NB4 (cell line): ENCODE measurements around the gene MICAL3.

Experiments used
- DNase-seq: peaks from one replicate; pipeline ENCODE4 v3.0.0; 2010; ENCODE audit warnings: low read depth
- H3K4me3 ChIP-seq: one replicate; pipeline ENCODE4 v1.5.1; 2011; ENCODE audit warnings: mild to moderate bottlenecking, low read depth, low read length, moderate library complexity
- MAX ChIP-seq: IDR thresholded peaks from 2 replicates; pipeline ENCODE4 v1.6.1; 2011; ENCODE audit warnings: low read depth, low read length
- MYC ChIP-seq: IDR thresholded peaks from 2 replicates; pipeline ENCODE4 v1.6.1; 2011; ENCODE audit warnings: low read depth, low read length
- POLR2A ChIP-seq: IDR thresholded peaks from 2 replicates; pipeline ENCODE4 v1.6.1; 2011; ENCODE audit warnings: mild to moderate bottlenecking; ENCODE audit not compliant: insufficient read length; ENCODE audit errors: extremely low read depth
- TF ChIP-seq, protein P1 (sequence below): IDR thresholded peaks from one replicate; pipeline ENCODE4 v1.5.1; 2012; ENCODE audit warnings: low read depth, low read length

MICAL3 gene

DNA sequence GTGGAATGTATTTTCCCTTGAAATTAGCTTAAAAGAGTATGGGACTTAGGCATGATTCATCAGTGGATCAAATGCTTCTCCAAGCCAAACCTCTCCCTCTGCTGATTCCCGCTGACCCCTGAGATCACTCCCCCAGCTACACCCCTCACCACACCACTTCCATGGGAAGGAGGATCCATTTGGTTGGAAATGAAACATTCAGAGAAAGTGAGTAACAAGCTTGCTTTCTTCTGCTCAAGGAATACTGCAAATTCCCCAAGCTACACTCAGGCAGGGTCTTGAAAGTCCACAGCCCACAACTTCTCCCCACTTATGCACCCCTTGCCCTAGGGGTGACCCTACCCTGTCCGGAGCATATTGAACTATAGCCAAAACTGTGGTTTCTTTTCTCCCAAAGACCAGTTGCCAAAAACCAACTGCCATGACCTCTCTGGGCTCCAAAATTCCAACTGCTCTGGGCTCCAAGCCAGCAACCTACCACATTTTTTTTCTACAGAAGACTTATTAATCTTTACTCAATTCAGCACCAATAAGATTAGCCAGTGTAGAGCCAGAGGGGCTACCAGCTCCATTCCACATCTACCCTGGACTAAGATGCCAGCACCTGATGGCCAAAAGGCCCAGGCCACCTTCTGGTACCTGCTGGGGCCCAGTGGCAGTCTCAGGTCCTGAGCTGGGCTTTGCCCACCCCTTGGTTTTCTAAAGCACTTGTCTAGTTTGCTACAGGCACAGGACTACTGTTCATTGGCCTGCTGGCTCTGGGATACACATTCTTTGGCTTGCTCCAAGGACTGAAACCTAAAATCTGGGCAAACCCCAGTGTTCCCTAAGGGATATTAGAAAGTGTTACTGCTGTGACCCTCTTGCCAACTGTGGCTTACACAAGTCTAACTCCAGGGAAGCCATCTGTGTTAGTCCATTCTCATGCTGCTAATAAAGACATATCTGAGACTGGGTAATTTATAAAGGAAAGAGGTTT, 101.1 kb downstream of the MICAL3 start:
- H3K4me3 ChIP-seq: no peak overlapping the region
- DNase-seq: no peak
- no peak for TF ChIP-seq MYC
- no peak for TF ChIP-seq MAX
- TF ChIP-seq, protein P1, sequence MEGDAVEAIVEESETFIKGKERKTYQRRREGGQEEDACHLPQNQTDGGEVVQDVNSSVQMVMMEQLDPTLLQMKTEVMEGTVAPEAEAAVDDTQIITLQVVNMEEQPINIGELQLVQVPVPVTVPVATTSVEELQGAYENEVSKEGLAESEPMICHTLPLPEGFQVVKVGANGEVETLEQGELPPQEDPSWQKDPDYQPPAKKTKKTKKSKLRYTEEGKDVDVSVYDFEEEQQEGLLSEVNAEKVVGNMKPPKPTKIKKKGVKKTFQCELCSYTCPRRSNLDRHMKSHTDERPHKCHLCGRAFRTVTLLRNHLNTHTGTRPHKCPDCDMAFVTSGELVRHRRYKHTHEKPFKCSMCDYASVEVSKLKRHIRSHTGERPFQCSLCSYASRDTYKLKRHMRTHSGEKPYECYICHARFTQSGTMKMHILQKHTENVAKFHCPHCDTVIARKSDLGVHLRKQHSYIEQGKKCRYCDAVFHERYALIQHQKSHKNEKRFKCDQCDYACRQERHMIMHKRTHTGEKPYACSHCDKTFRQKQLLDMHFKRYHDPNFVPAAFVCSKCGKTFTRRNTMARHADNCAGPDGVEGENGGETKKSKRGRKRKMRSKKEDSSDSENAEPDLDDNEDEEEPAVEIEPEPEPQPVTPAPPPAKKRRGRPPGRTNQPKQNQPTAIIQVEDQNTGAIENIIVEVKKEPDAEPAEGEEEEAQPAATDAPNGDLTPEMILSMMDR: no peak
- TF ChIP-seq POLR2A: no peak

GRCh38 chr22:17921871-17922821, 102.2 kb downstream of the MICAL3 start:
- TF ChIP-seq MYC (no peak), POLR2A (no peak)
- DNase-seq: no peak
- H3K4me3 ChIP-seq: no peak overlapping the region

GRCh38 chr22:17920992-17921650, 103.2 kb downstream of the MICAL3 start:
- no peak overlapping the region for H3K4me3 ChIP-seq
- TF ChIP-seq MAX: no peak
- no peak for TF ChIP-seq MYC
- no peak for TF ChIP-seq POLR2A
- TF ChIP-seq, protein P1: no peak
- no peak for DNase-seq

DNA sequence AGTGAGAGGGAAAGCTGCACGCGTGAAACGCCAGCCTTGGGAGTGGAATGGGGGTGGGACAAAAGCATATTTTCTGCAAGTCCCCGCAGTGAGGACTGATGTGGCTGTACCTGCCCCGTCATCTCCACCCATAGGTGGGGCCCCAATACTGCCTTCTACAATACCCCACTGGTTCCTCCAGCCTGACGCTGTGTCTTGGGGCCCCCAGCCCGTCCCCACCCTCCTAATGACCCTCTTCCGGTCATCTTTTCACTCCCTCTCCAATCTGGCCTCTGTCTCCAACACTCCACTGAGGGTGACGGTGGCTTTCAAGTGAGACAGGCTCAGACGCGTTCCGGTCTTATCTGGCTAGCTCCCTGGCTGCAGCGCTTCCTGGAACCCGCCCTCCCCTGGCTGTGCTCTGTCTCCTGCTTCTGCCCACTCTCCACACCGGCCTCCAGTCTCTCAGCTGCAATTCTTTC, 104.2 kb downstream of the MICAL3 start:
- H3K4me3 ChIP-seq: no peak overlapping the region
- no peak for DNase-seq

GRCh38 chr22:17919276-17920144, 104.9 kb downstream of the MICAL3 start:
- H3K4me3 ChIP-seq: no peak overlapping the region
- TF ChIP-seq, protein P1: no peak
- TF ChIP-seq MAX: no peak
- TF ChIP-seq MYC: no peak
- no peak for TF ChIP-seq POLR2A
- no peak for DNase-seq

More for the DNA sequence above, 104.2 kb downstream of the MICAL3 start:
- TF ChIP-seq MYC (no peak), MAX (no peak), POLR2A (no peak)
- TF ChIP-seq, protein P1: no peak
